Renal cortical epithelial cell (primary cell): Measurements from ENCODE around the gene ANAPC1. TPM values are rescaled to one million over a fixed set of nuclear protein-coding genes. Genes with fewer than 3 reads are reported as not detected.
"Not testable (repeated sequence)": the region's sequence is repeated elsewhere in the genome, so short reads cannot be mapped to it uniquely, and the experiment has no call there.

Source experiments
- DNase-seq: peaks from one replicate; pipeline ENCODE4 v3.0.0-alpha.2; 2011; ENCODE audit warnings: low read depth
- total RNA-seq: library from RNA; depleted of rRNA; stranded (reverse); fragments of >200 nt; gene quantifications from 2 replicates; pipeline ENCODE4 v1.2.3, GENCODE V29; 2014

Gene ANAPC1
- total RNA-seq, 1 donor from 2014 or later, result 78.0 TPM

GRCh38 chr2:111735420-111735819 lies 148.6 kb downstream of the ANAPC1 start:
- not testable (repeated sequence) for DNase-seq

- not testable (repeated sequence) for DNase-seq
Observed at GRCh38 chr2:111729812-111730458, 154.1 kb downstream of the ANAPC1 start.

GRCh38 chr2:111727611-111728110 lies 156.3 kb downstream of the ANAPC1 start:
- not testable (repeated sequence) for DNase-seq

GRCh38 chr2:111725742-111726141 lies 158.3 kb downstream of the ANAPC1 start:
- peak; percentile 43 for DNase-seq

- DNase-seq, result not testable (repeated sequence)
Observed at GRCh38 chr2:111719610-111720009, 164.4 kb downstream of the ANAPC1 start.

Other genes with a start within 250 kb of the ANAPC1 start
- gene MERTK, start 14.4 kb upstream of the ANAPC1 start, total RNA-seq, result 4.4 and 5.7 TPM in 2 replicates
- gene TMEM87B, start 171.1 kb upstream of the ANAPC1 start, total RNA-seq, result 37.3 and 59.6 TPM in 2 replicates